MCF 10A (cell line): ENCODE measurements around the gene RABEPK. TPM values are rescaled to one million over a fixed set of nuclear protein-coding genes. Genes with fewer than 3 reads are reported as not detected.
"Not testable (repeated sequence)": the region's sequence is repeated elsewhere in the genome, so short reads cannot be mapped to it uniquely, and the experiment has no call there.

Source experiments
- BruUV-seq: library from RNA; stranded (reverse); fragments of 400-500 nt; replicated peaks from 2 replicates; lab custom pipeline; 2021; lab: Mats Ljungman, UMichigan
- CTCF ChIA-PET: fragments of 300-600 bp; sonication (Branson Sonifier 250); formaldehyde crosslinking; extraction: SDS; loops from one replicate; lab custom pipeline; 2021; ENCODE audit warnings: antibody characterized with exemption, inconsistent platforms; lab: Yijun Ruan, JAX
- POLR2A ChIA-PET: fragments of 300-600, 350-650 bp; sonication (Branson Sonifier 250); formaldehyde crosslinking; extraction: SDS; loops from one replicate; lab custom pipeline; 2020; ENCODE audit warnings: antibody characterized with exemption, inconsistent platforms; lab: Yijun Ruan, JAX
- DNase-seq: peaks from one replicate; pipeline ENCODE4 v3.0.0-alpha.2; 2018; ENCODE audit not compliant: unreplicated experiment
- H3K27ac Mint-ChIP-seq: one replicate; pipeline ENCODE4 v1.8.0; 2022; ENCODE audit warnings: mild to moderate bottlenecking, low read depth, mixed read lengths; ENCODE audit not compliant: unreplicated experiment
- H3K27me3 Mint-ChIP-seq: one replicate; pipeline ENCODE4 v1.8.0; 2022; ENCODE audit warnings: mixed read lengths; ENCODE audit not compliant: insufficient read depth, unreplicated experiment
- H3K36me3 Mint-ChIP-seq: one replicate; pipeline ENCODE4 v1.8.0; 2022; ENCODE audit warnings: mild to moderate bottlenecking, moderate library complexity, mixed read lengths; ENCODE audit not compliant: insufficient read depth, unreplicated experiment
- H3K4me1 Mint-ChIP-seq: one replicate; pipeline ENCODE4 v1.8.0; 2022; ENCODE audit warnings: mixed read lengths; ENCODE audit not compliant: insufficient read depth, unreplicated experiment
- H3K4me3 Mint-ChIP-seq: one replicate; pipeline ENCODE4 v1.8.0; 2022; ENCODE audit warnings: mild to moderate bottlenecking, moderate library complexity, mixed read lengths; ENCODE audit not compliant: unreplicated experiment
- H3K9me3 Mint-ChIP-seq: one replicate; pipeline ENCODE4 v1.8.0; 2022; ENCODE audit warnings: mixed read lengths; ENCODE audit not compliant: unreplicated experiment
- CTCF ChIP-seq: fragments of 200-600 bp; IDR thresholded peaks from one replicate; pipeline ENCODE4 v1.8.0; 2022; ENCODE audit warnings: antibody characterized with exemption, mild to moderate bottlenecking; ENCODE audit not compliant: unreplicated experiment
- intact Hi-C: fragments of 100-400 bp; cut with micrococcal nuclease; formaldehyde crosslinking; loops from 2 replicates; pipeline ENCODE4 v1.14.1; 2022
- total RNA-seq: library from RNA; stranded (reverse); gene quantifications from 2 replicates; pipeline ENCODE4 v1.2.3, GENCODE V29; 2022

The RABEPK gene
- total RNA-seq, 1 experiment from 2014 or later: 37.2 TPM

GRCh38 chr9:125177888-125178287, 22.5 kb upstream of the RABEPK start:
- ChIA-PET CTCF (interaction anchor here (1.7 kb wide), 1 partner anchor 10 kb away, joined by 3 read pairs; no protein-coding TSS in a partner anchor), POLR2A (interaction anchor here (1.1 kb wide), 1 partner anchor 11 kb away, joined by 3 read pairs; no protein-coding TSS in a partner anchor)
- no peak for TF ChIP-seq CTCF
- Mint-ChIP-seq H3K9me3 (no peaks in the 10 kb centered on the region), H3K4me3 (no peak overlapping the region), H3K4me1 (peaks cover 21% of the 10 kb centered on the region), H3K27me3 (no peaks in the 10 kb centered on the region), H3K36me3 (peaks cover 21% of the 10 kb centered on the region), H3K27ac (no peak overlapping the region)
- intact Hi-C loops: no loop called here
- no TSS peak for BruUV-seq
- no peak for DNase-seq

- peaks cover 13% of the 10 kb centered on the region for H3K36me3 Mint-ChIP-seq
- H3K4me3 Mint-ChIP-seq, DNase-seq, H3K9me3 Mint-ChIP-seq, BruUV-seq, CTCF ChIA-PET, H3K27me3 Mint-ChIP-seq, H3K27ac Mint-ChIP-seq, intact Hi-C loops: not testable (repeated sequence)
- POLR2A ChIA-PET: interaction anchor here (1.7 kb wide), 1 partner anchor 9 kb away, joined by 6 read pairs; no protein-coding TSS in a partner anchor
- H3K4me1 Mint-ChIP-seq: peaks cover 26% of the 10 kb centered on the region
Measured at GRCh38 chr9:125179776-125180175, 20.6 kb upstream of the RABEPK start.

DNA sequence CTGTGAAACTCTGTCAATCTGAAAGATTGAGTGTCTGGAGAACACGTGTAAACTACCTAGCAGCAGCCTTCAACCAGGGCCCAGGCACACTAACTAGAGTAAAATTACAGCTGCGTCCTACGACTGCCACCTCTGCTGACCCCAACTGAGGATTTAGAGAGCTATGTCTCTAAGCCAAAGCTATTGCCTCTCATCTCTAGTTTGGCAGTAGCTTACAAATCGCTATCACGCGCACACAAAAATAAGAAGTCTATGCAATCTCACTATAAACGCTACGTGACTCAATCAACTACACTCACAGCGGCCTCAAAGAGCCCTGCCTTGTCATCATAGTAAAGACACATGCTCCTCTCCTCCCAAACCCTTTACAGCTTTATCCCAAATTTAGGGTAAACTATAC, 19.5 kb upstream of the RABEPK start:
- Mint-ChIP-seq H3K9me3 (no peaks in the 10 kb centered on the region), H3K4me1 (peaks cover 23% of the 10 kb centered on the region), H3K27me3 (no peaks in the 10 kb centered on the region), H3K27ac (no peak overlapping the region), H3K4me3 (no peak overlapping the region), H3K36me3 (peaks cover 16% of the 10 kb centered on the region)
- no peak for TF ChIP-seq CTCF
- BruUV-seq: no TSS peak
- ChIA-PET CTCF (interaction anchor here (0.8 kb wide), 1 partner anchor 328 kb away, joined by 3 read pairs; the partner anchor contains the start of gene WDR38), POLR2A (no interaction called here)
- no peak for DNase-seq
- intact Hi-C loops: no loop called here

- intact Hi-C loops, H3K27me3 Mint-ChIP-seq, DNase-seq, BruUV-seq, H3K27ac Mint-ChIP-seq, H3K9me3 Mint-ChIP-seq, H3K4me3 Mint-ChIP-seq: not testable (repeated sequence)
- ChIA-PET POLR2A (interaction anchor here (0.6 to 0.7 kb wide), 2 partner anchors 9 to 19 kb away, joined by 3 read pairs; no protein-coding TSS in a partner anchor), CTCF (interaction anchor here (0.6 kb wide), 1 partner anchor 75 kb away, joined by 3 read pairs; no protein-coding TSS in a partner anchor)
- Mint-ChIP-seq H3K4me1 (peaks cover 20% of the 10 kb centered on the region), H3K36me3 (peaks cover 18% of the 10 kb centered on the region)
Measured at GRCh38 chr9:125181756-125182155, 18.6 kb upstream of the RABEPK start.

DNA sequence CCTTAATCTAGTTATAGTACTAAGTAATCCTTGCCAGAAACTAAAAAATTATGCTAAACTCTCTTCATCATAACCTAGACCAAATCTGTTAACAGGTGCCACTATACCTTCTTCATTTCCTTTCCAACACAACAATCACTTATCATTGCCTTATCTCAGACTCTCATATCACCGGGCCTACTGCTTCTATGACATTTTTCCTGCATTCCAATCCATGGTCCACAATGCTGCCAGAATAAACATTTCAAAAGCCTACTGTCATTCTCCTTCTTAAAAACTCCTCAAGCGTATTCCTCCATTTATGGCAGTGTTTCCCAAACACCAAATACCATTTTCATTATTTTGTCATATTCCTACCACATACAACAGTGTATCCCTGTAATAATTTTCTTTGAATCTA, 17.3 kb upstream of the RABEPK start:
- ChIA-PET CTCF (no interaction called here), POLR2A (interaction anchor here (0.7 to 0.8 kb wide), 2 partner anchors 19 to 26 kb away, joined by 3 read pairs; no protein-coding TSS in a partner anchor)
- Mint-ChIP-seq H3K27ac (no peak overlapping the region), H3K36me3 (peaks cover 26% of the 10 kb centered on the region), H3K9me3 (no peaks in the 10 kb centered on the region), H3K27me3 (no peaks in the 10 kb centered on the region), H3K4me1 (peaks cover 20% of the 10 kb centered on the region), H3K4me3 (no peak overlapping the region)
- TF ChIP-seq CTCF: no peak
- BruUV-seq: no TSS peak
- DNase-seq: no peak
- intact Hi-C loops: no loop called here
